ENCODE measurements around the gene TCFL5. TPM values are rescaled to one million over a fixed set of nuclear protein-coding genes. Genes with fewer than 3 reads are reported as not detected.

TCFL5 gene
- total and polyA plus RNA-seq, 10 donors: 4.1 to 8.8 (median 6.3) TPM

DNA sequence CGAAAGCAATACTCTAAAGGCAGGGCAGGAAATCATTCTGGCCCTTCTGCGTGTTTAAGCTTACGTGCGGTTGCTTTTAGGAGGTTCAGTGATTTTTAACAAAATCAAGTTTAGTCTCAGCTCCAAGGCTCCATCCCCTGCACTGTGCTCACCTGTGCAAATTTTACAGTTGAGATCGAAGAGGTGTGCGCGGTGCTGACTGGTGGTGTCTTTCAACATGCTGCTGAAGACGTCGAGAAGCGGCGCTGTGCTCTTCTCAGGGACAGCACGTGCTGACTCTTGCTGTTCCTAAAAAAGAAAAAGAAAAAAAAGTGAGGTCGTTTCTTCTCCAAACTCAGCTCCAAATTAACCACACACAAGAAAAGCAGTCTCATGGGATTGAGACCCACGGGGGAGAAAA, 32.6 kb upstream of the TCFL5 start:
- DNase-seq: no peak
- WGBS, 5 donors: 89 to 94% (median 91%) methylated on average over 14 of the region's 14 CpGs
- Histone ChIP-seq H3K27me3 (replicated peaks in 1 of 7) (no peaks in the 10 kb centered on the region), H3K36me3 (peaks cover 9 to 77% (median 71%) of the 10 kb centered on the region in 6 donors), H3K9me3 (no peaks in the 10 kb centered on the region), H3K4me1 (peaks cover 3 to 13% (median 8%) of the 10 kb centered on the region in 6 donors), H3K27ac (no peak overlapping the region), H3K4me3 (no peak overlapping the region)
- TF ChIP-seq POLR2AphosphoS5 (IDR thresholded peaks at IDR 0.05) (no peak), POLR2A (IDR thresholded peaks at IDR 0.05) (no peak)
- TF ChIP-seq, protein P1, sequence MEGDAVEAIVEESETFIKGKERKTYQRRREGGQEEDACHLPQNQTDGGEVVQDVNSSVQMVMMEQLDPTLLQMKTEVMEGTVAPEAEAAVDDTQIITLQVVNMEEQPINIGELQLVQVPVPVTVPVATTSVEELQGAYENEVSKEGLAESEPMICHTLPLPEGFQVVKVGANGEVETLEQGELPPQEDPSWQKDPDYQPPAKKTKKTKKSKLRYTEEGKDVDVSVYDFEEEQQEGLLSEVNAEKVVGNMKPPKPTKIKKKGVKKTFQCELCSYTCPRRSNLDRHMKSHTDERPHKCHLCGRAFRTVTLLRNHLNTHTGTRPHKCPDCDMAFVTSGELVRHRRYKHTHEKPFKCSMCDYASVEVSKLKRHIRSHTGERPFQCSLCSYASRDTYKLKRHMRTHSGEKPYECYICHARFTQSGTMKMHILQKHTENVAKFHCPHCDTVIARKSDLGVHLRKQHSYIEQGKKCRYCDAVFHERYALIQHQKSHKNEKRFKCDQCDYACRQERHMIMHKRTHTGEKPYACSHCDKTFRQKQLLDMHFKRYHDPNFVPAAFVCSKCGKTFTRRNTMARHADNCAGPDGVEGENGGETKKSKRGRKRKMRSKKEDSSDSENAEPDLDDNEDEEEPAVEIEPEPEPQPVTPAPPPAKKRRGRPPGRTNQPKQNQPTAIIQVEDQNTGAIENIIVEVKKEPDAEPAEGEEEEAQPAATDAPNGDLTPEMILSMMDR (IDR thresholded peaks at IDR 0.05 in 8 of 11, conservative IDR thresholded peaks at IDR 0.05 in 3 of 11): no peak
- intact Hi-C loops (cut with DNase I; ENCODE audit: low total_unique reads): loop anchor here (10.0 kb wide), 1 partner anchor 111 kb away; the partner anchor contains the start of gene BHLHE23

DNA sequence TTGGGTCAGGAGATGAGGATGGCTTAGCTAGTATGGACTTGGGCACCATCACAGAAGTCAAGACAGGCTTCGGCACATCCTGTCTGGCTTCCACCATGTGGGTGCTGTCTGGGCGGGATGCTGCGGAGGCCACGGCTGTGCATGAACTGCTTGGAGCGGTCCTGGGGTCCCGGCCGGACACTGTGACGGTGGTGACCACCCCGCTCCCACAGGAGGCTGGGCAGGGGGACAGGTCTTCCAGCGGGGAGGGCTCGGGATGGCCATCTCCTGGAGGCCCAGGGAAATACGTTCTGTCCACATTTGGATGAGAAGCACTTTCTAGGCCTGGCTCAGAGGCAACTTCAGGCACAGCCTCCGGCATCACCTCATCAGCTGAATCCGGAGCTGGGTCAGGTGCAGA, 32.1 kb upstream of the TCFL5 start:
- no peak overlapping the region for H3K4me3 ChIP-seq
- no peak overlapping the region for H3K27ac ChIP-seq
- H3K9me3 ChIP-seq: no peaks in the 10 kb centered on the region
- H3K27me3 ChIP-seq (replicated peaks in 1 of 7): no peaks in the 10 kb centered on the region
- TF ChIP-seq, protein P1 (IDR thresholded peaks at IDR 0.05 in 8 of 11, conservative IDR thresholded peaks at IDR 0.05 in 3 of 11): no peak
- no peak for TF ChIP-seq POLR2A (IDR thresholded peaks at IDR 0.05)
- peak; percentile 28 to 72 (median 42) for TF ChIP-seq POLR2AphosphoS5 (IDR thresholded peaks at IDR 0.05)
- peaks cover 13 to 83% (median 77%) of the 10 kb centered on the region in 6 donors for H3K36me3 ChIP-seq
- DNase-seq: no peak
- WGBS, 5 donors: 92 to 98% (median 96%) methylated on average over 12 to 14 of the region's 14 CpGs
- peaks cover 0 to 7% (median 3%) of the 10 kb centered on the region in 6 donors for H3K4me1 ChIP-seq
- intact Hi-C loops (cut with DNase I; ENCODE audit: low total_unique reads): loop anchor here (10.0 kb wide), 1 partner anchor 111 kb away; the partner anchor contains the start of gene BHLHE23

GRCh38 chr20:62892348-62893304, 31.0 kb upstream of the TCFL5 start:
- WGBS, 5 donors: 89 to 95% (median 92%) methylated on average over 25 of the region's 25 CpGs
- Histone ChIP-seq H3K4me1 (peaks cover 0 to 6% (median 0%) of the 10 kb centered on the region in 6 donors), H3K27me3 (replicated peaks in 1 of 7) (no peaks in the 10 kb centered on the region), H3K27ac (no peak overlapping the region), H3K4me3 (no peak overlapping the region), H3K36me3 (peaks cover 13 to 94% (median 87%) of the 10 kb centered on the region in 6 donors), H3K9me3 (no peaks in the 10 kb centered on the region)
- peak; percentile 21 for DNase-seq
- TF ChIP-seq POLR2A (IDR thresholded peaks at IDR 0.05): no peak
- peak in 2 of 3 donors; percentile 9 to 45 for TF ChIP-seq POLR2AphosphoS5 (IDR thresholded peaks at IDR 0.05)
- TF ChIP-seq, protein P1 (IDR thresholded peaks at IDR 0.05 in 8 of 11, conservative IDR thresholded peaks at IDR 0.05 in 3 of 11): no peak
- intact Hi-C loops (cut with DNase I; ENCODE audit: low total_unique reads): loop anchor here (10.0 kb wide), 1 partner anchor 112 kb away; the partner anchor contains the start of gene BHLHE23

GRCh38 chr20:62891111-62891510, 29.5 kb upstream of the TCFL5 start:
- TF ChIP-seq POLR2A (IDR thresholded peaks at IDR 0.05): no peak
- TF ChIP-seq, protein P1 (IDR thresholded peaks at IDR 0.05 in 8 of 11, conservative IDR thresholded peaks at IDR 0.05 in 3 of 11): no peak
- Histone ChIP-seq H3K27ac (no peak overlapping the region), H3K36me3 (peaks cover 13 to 100% (median 98%) of the 10 kb centered on the region in 6 donors), H3K9me3 (no peaks in the 10 kb centered on the region), H3K4me1 (peaks cover 0 to 17% (median 0%) of the 10 kb centered on the region in 6 donors), H3K27me3 (replicated peaks in 1 of 7) (no peaks in the 10 kb centered on the region), H3K4me3 (no peak overlapping the region)
- intact Hi-C loops (cut with DNase I; ENCODE audit: low total_unique reads): loop anchor here (10.0 kb wide), 1 partner anchor 114 kb away; the partner anchor contains the start of gene BHLHE23
- peak; percentile 44 for DNase-seq
- 68 to 78% (median 74%) methylated on average over 14 to 15 of the region's 15 CpGs for whole genome bisulfite sequencing, 5 donors

Data from spleen (tissue), 11 donors.